PC-9 (cell line): Measurements from ENCODE around the gene DCLRE1C. TPM values are rescaled to one million over a fixed set of nuclear protein-coding genes. Genes with fewer than 3 reads are reported as not detected.
"Not testable (repeated sequence)": the region's sequence is repeated elsewhere in the genome, so short reads cannot be mapped to it uniquely, and the experiment has no call there.

ENCODE experiments used
- BruUV-seq: library from RNA; stranded (reverse); fragments of 400-500 nt; replicated peaks from 2 replicates; lab custom pipeline; 2021; lab: Mats Ljungman, UMichigan
- CTCF ChIA-PET: fragments of 300-600 bp; sonication (Branson Sonifier 250); formaldehyde crosslinking; loops from one replicate; lab custom pipeline; 2022; ENCODE audit warnings: antibody characterized with exemption; lab: Charles Lee
- POLR2A ChIA-PET: fragments of 300-600 bp; sonication (Branson Sonifier 250); formaldehyde crosslinking; loops from one replicate; lab custom pipeline; 2022; ENCODE audit warnings: antibody characterized with exemption; ENCODE audit not compliant: unreplicated experiment; lab: Charles Lee
- DNase-seq, 2 experiments: peaks; one replicate each; pipeline versions ENCODE4 v3.0.0 to v3.0.0-alpha.2; 2015 to 2022; ENCODE audit warnings: mixed read lengths in 1 of 2
- H2AFZ ChIP-seq: fragments of 200-600 bp; sonication (generic); 2 replicates; pipeline ENCODE4 v1.8.1; 2017; ENCODE audit warnings: antibody characterized with exemption
- H3F3A ChIP-seq: fragments of 200-600 bp; sonication (generic); 2 replicates; pipeline ENCODE4 v1.8.1; 2017; ENCODE audit warnings: antibody characterized with exemption, mild to moderate bottlenecking, low read depth; ENCODE audit not compliant: insufficient read depth
- H3K27ac ChIP-seq: fragments of 200-600 bp; sonication (generic); 2 replicates; pipeline ENCODE4 v1.6.1; 2016; ENCODE audit warnings: mixed run types
- H3K27me3 ChIP-seq: fragments of 200-600 bp; sonication (generic); 2 replicates; pipeline ENCODE4 v1.6.1; 2016; ENCODE audit warnings: low read depth, mixed run types; ENCODE audit not compliant: insufficient read depth
- H3K36me3 ChIP-seq: fragments of 200-600 bp; sonication (generic); 2 replicates; pipeline ENCODE4 v1.6.1; 2016; ENCODE audit warnings: low read depth, mixed run types
- H3K4me1 ChIP-seq: fragments of 200-600 bp; sonication (generic); replicated peaks from 2 replicates; pipeline ENCODE4 v1.6.1; 2016; ENCODE audit warnings: mixed run types; ENCODE audit not compliant: insufficient read depth
- H3K4me2 ChIP-seq: fragments of 200-600 bp; sonication (generic); 2 replicates; pipeline ENCODE4 v1.6.1; 2017; ENCODE audit warnings: mixed run types
- H3K4me3 ChIP-seq: fragments of 200-600 bp; sonication (generic); 2 replicates; pipeline ENCODE4 v1.6.1; 2016; ENCODE audit warnings: mixed run types
- H3K79me2 ChIP-seq: fragments of 200-600 bp; sonication (generic); 2 replicates; pipeline ENCODE4 v1.6.1; 2017; ENCODE audit warnings: low read depth, mixed run types
- H3K9me2 ChIP-seq: fragments of 200-600 bp; sonication (generic); 2 replicates; pipeline ENCODE4 v1.8.1; 2017; ENCODE audit warnings: mild to moderate bottlenecking; ENCODE audit not compliant: insufficient read depth
- H3K9me3 ChIP-seq: fragments of 200-600 bp; sonication (generic); 2 replicates; pipeline ENCODE4 v1.8.1; 2016; ENCODE audit warnings: low read depth; ENCODE audit not compliant: insufficient read depth
- H4K20me1 ChIP-seq: fragments of 200-600 bp; sonication (generic); 2 replicates; pipeline ENCODE4 v1.8.1; 2017; ENCODE audit not compliant: insufficient read depth
- EZH2 ChIP-seq: fragments of 200-600 bp; sonication (generic); IDR thresholded peaks from 2 replicates; pipeline ENCODE4 v1.8.0; 2017; ENCODE audit warnings: antibody characterized with exemption, low read depth
- intact Hi-C: fragments of 100-400 bp; cut with micrococcal nuclease; formaldehyde crosslinking; loops from one replicate; pipeline ENCODE4 v1.10.0; 2022; ENCODE audit not compliant: unreplicated experiment
- total RNA-seq: library from RNA; stranded (reverse); gene quantifications from 2 replicates; pipeline ENCODE4 v1.2.3, GENCODE V29; 2021
- TF ChIP-seq, protein P1 (sequence below): fragments of 200-600 bp; sonication (generic); conservative IDR thresholded peaks from 2 replicates; pipeline ENCODE4 v1.6.1; 2017; ENCODE audit warnings: mixed run types, antibody characterized with exemption, mild to moderate bottlenecking, moderate library complexity

DCLRE1C gene
- total RNA-seq, 1 experiment from 2014 or later: 14.0 TPM

DNA sequence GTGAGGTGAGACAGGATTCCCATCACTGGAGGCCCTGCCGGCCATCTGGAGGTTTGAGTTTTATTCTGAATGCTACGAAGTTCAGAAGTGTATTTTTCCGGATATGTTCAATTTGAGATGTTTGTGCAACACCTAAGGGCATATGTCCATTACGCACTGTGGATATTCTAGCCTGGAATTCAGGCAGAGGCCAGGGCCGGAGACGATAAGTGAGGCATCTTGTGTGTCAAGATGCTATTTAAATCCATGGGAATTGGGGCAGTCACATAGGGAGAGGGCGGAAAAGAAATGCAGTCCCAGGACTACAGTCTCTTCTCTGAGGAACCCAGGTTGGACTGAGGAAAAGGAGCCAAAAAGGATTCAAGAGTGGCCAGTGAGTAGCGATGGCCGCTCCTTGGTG lies 77.1 kb downstream of the DCLRE1C start:
- H3K4me2 ChIP-seq: peak overlapping the region; percentile 87
- no peaks in the 10 kb centered on the region for H3K9me3 ChIP-seq
- TF ChIP-seq, protein P1, sequence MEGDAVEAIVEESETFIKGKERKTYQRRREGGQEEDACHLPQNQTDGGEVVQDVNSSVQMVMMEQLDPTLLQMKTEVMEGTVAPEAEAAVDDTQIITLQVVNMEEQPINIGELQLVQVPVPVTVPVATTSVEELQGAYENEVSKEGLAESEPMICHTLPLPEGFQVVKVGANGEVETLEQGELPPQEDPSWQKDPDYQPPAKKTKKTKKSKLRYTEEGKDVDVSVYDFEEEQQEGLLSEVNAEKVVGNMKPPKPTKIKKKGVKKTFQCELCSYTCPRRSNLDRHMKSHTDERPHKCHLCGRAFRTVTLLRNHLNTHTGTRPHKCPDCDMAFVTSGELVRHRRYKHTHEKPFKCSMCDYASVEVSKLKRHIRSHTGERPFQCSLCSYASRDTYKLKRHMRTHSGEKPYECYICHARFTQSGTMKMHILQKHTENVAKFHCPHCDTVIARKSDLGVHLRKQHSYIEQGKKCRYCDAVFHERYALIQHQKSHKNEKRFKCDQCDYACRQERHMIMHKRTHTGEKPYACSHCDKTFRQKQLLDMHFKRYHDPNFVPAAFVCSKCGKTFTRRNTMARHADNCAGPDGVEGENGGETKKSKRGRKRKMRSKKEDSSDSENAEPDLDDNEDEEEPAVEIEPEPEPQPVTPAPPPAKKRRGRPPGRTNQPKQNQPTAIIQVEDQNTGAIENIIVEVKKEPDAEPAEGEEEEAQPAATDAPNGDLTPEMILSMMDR: no peak
- TF ChIP-seq EZH2: no peak
- ChIA-PET POLR2A (no interaction called here), CTCF (no interaction called here)
- intact Hi-C loops: loop anchor here (5.0 kb wide), 1 partner anchor 76 kb away; the partner anchor contains the start of gene DCLRE1C
- H3F3A ChIP-seq: peaks cover 10% of the 10 kb centered on the region; the same call in 1 of the 2 replicates
- no peak overlapping the region for H2AFZ ChIP-seq
- no peaks in the 10 kb centered on the region for H3K9me2 ChIP-seq
- DNase-seq: no peak
- H3K27ac ChIP-seq: no peak overlapping the region
- peak overlapping the region; percentile 67; the same call in 1 of the 2 replicates for H3K4me3 ChIP-seq
- peaks cover 50% of the 10 kb centered on the region for H3K79me2 ChIP-seq
- H3K4me1 ChIP-seq: peaks cover 24% of the 10 kb centered on the region
- no peaks in the 10 kb centered on the region; the same call in 1 of the 2 replicates for H4K20me1 ChIP-seq
- BruUV-seq: no TSS peak
- no peaks in the 10 kb centered on the region for H3K36me3 ChIP-seq
- no peaks in the 10 kb centered on the region for H3K27me3 ChIP-seq

DNA sequence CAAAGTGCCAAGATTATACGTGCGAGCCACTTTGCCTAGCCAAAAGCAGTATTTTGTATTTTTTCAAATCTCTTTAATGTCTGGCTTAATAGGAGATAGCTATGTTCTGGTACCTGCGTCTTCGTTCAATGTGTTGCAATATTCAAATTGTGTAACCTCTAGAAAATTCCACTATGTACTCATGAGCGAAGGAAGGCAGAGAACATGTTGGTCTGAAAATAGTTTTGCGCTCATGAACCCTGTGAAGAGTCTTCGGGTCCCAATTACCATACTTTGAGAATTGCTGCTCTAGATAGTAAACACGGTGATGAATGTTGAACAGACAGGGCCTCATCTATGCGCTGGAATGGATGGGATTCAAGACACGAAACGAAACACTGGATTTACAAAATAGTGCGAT lies 78.0 kb downstream of the DCLRE1C start:
- no TSS peak for BruUV-seq
- POLR2A ChIA-PET: no interaction called here
- no peaks in the 10 kb centered on the region for H3K27me3 ChIP-seq
- H3K4me3 ChIP-seq: no peak overlapping the region
- H2AFZ ChIP-seq: no peak overlapping the region
- H3F3A ChIP-seq: peaks cover 10% of the 10 kb centered on the region; the same call in 1 of the 2 replicates
- no peak for DNase-seq
- no peaks in the 10 kb centered on the region; the same call in 1 of the 2 replicates for H4K20me1 ChIP-seq
- intact Hi-C loops: loop anchor here (5.0 kb wide), 1 partner anchor 76 kb away; the partner anchor contains the start of gene DCLRE1C
- peaks cover 21% of the 10 kb centered on the region for H3K4me1 ChIP-seq
- H3K27ac ChIP-seq: no peak overlapping the region
- H3K79me2 ChIP-seq: peaks cover 41% of the 10 kb centered on the region
- peaks cover 5% of the 10 kb centered on the region; the same call in 1 of the 2 replicates for H3K36me3 ChIP-seq
- H3K4me2 ChIP-seq: no peak overlapping the region
- CTCF ChIA-PET: no interaction called here
- TF ChIP-seq EZH2: no peak
- TF ChIP-seq, protein P1: no peak
- no peaks in the 10 kb centered on the region for H3K9me2 ChIP-seq
- H3K9me3 ChIP-seq: no peaks in the 10 kb centered on the region

DNA sequence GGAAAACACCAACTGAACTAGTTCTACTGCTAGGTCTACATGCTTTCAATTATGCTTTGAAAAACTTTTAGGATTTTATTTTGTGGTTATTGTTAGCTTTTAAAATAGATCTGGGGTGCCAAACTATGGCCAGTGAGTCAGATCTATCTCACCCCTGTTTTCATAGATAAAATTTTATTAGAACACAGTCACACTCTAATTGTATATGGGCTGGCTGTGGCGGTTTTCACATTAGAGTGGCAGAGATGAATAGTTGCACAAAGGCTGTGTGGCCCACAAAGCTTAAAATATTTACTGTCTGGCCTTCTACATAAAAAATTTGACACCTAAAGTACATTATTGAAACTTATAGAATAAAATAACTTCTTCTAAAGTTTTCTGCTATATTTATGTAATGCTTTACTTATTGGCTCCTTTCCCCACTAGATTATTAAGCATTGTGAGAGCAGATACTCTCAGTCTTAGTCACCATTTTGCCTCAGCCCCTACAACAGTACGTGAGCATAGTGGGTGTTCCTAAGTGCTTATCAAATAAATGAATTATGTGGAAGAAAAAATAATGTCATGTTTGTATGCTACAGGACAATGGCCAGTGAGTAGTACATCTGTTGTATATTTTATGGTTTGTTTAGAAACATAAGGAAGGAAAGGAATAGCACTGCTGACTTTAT lies 80.7 kb downstream of the DCLRE1C start:
- CTCF ChIA-PET: no interaction called here
- POLR2A ChIA-PET: interaction anchor here (0.7 kb wide), 1 partner anchor 295 kb away, joined by 4 read pairs; the partner anchor contains the start of gene NMT2
- Histone ChIP-seq H3K4me2 (no peak overlapping the region), H3K27ac (no peak overlapping the region; the same call in 1 of the 2 replicates), H3K79me2 (peaks cover 21% of the 10 kb centered on the region), H3K4me3 (no peak overlapping the region), H3K9me3 (no peaks in the 10 kb centered on the region), H3K27me3 (no peaks in the 10 kb centered on the region), H3K9me2 (no peaks in the 10 kb centered on the region), H3K4me1 (peaks cover 9% of the 10 kb centered on the region), H3K36me3 (peaks cover 7% of the 10 kb centered on the region; the same call in 1 of the 2 replicates), H3F3A (peaks cover 8% of the 10 kb centered on the region; the same call in 1 of the 2 replicates), H4K20me1 (no peaks in the 10 kb centered on the region), H2AFZ (no peak overlapping the region)
- no peak for DNase-seq
- TF ChIP-seq, protein P1: no peak
- TF ChIP-seq EZH2: no peak
- intact Hi-C loops: no loop called here
- no TSS peak for BruUV-seq

DNA sequence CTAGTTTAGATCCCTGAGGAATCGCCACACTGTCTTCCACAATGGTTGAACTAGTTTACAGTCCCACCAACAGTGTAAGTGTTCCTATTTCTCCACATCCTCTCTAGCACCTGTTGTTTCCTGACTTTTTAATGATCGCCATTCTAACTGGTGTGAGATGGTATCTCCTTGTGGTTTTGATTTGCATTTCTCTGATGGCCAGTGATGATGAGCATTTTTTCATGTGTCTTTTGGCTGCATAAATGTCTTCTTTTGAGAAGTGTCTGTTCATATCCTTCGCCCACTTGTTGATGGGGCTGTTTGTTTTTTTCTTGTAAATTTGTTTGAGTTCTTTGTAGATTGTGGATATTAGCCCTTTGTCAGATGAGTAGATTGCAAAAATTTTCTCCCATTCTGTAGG lies 89.0 kb downstream of the DCLRE1C start:
- BruUV-seq, H3F3A ChIP-seq, H3K27me3 ChIP-seq, H3K4me3 ChIP-seq, H3K27ac ChIP-seq, H4K20me1 ChIP-seq, H3K4me2 ChIP-seq, H3K4me1 ChIP-seq, H3K36me3 ChIP-seq, CTCF ChIA-PET, H3K9me2 ChIP-seq, DNase-seq, H3K9me3 ChIP-seq, H3K79me2 ChIP-seq, POLR2A ChIA-PET, H2AFZ ChIP-seq, intact Hi-C loops: not testable (repeated sequence)

DNA sequence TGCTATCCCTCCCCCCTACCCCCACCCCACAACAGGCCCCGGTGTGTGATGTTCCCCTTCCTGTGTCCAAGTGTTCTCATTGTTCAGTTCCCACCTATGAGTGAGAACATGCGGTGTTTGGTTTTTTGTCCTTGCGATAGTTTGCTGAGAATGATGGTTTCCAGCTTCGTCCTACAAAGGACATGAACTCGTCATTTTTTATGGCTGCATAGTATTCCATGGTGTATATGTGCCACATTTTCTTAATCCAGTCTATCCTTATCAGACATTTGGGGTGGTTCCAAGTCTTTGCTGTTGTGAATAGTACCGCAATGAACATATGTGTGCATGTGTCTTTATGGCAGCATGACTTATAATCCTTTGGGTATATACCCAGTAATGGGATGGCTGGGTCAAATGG lies 89.4 kb downstream of the DCLRE1C start:
- H4K20me1 ChIP-seq, CTCF ChIA-PET, H3K4me1 ChIP-seq, H3K79me2 ChIP-seq, H3K36me3 ChIP-seq, intact Hi-C loops, H3F3A ChIP-seq, DNase-seq, H3K9me2 ChIP-seq, H3K27me3 ChIP-seq, POLR2A ChIA-PET, H3K4me3 ChIP-seq, H2AFZ ChIP-seq, BruUV-seq, H3K9me3 ChIP-seq, H3K27ac ChIP-seq, H3K4me2 ChIP-seq: not testable (repeated sequence)
